Measurements from ENCODE around the gene TUBB3.
"Not testable (repeated sequence)": the region's sequence is repeated elsewhere in the genome, so short reads cannot be mapped to it uniquely, and the experiment has no call there.

Gene TUBB3

GRCh38 chr16:89923640-89924296 is 626 bp downstream of the TUBB3 start:
- Histone ChIP-seq H3K9ac (ENCODE audit: low read length) (peak overlapping the region; percentile 15), H3K36me3 (ENCODE audit: control insufficient read depth, insufficient read depth, low read length) (no peaks in the 10 kb centered on the region), H3K9me3 (ENCODE audit: control insufficient read depth, low read length) (no peaks in the 10 kb centered on the region), H3K4me3 (ENCODE audit: low read length) (no peak overlapping the region), H3K4me1 (ENCODE audit: control insufficient read depth, insufficient read depth, low read length) (peaks cover 38% of the 10 kb centered on the region), H3K27me3 (ENCODE audit: control insufficient read depth, insufficient read depth, low read length) (peaks cover 65% of the 10 kb centered on the region)

- Histone ChIP-seq H3K9ac (ENCODE audit: low read length) (no peak overlapping the region), H3K27me3 (ENCODE audit: control insufficient read depth, insufficient read depth, low read length) (peaks cover 59% of the 10 kb centered on the region), H3K36me3 (ENCODE audit: control insufficient read depth, insufficient read depth, low read length) (no peaks in the 10 kb centered on the region), H3K9me3 (ENCODE audit: control insufficient read depth, low read length) (no peaks in the 10 kb centered on the region), H3K4me1 (ENCODE audit: control insufficient read depth, insufficient read depth, low read length) (peaks cover 37% of the 10 kb centered on the region), H3K4me3 (ENCODE audit: low read length) (no peak overlapping the region)
These were observed 1.3 kb downstream of the TUBB3 start for GRCh38 chr16:89924297-89924924.

- H3K9ac ChIP-seq (ENCODE audit: low read length), result no peak overlapping the region
- H3K9me3 ChIP-seq (ENCODE audit: control insufficient read depth, low read length), result no peaks in the 10 kb centered on the region
- H3K36me3 ChIP-seq (ENCODE audit: control insufficient read depth, insufficient read depth, low read length), result no peaks in the 10 kb centered on the region
- H3K4me1 ChIP-seq (ENCODE audit: control insufficient read depth, insufficient read depth, low read length), result peaks cover 37% of the 10 kb centered on the region
- no peak overlapping the region for H3K4me3 ChIP-seq (ENCODE audit: low read length)
- peaks cover 55% of the 10 kb centered on the region for H3K27me3 ChIP-seq (ENCODE audit: control insufficient read depth, insufficient read depth, low read length)
These were observed 1.8 kb downstream of the TUBB3 start for GRCh38 chr16:89924925-89925307.

GRCh38 chr16:89925596-89926079 is 2.5 kb downstream of the TUBB3 start:
- H3K4me3 ChIP-seq (ENCODE audit: low read length), result peak overlapping the region; percentile 19
- H3K9ac ChIP-seq (ENCODE audit: low read length), result no peak overlapping the region
- peaks cover 49% of the 10 kb centered on the region for H3K27me3 ChIP-seq (ENCODE audit: control insufficient read depth, insufficient read depth, low read length)
- peaks cover 37% of the 10 kb centered on the region for H3K4me1 ChIP-seq (ENCODE audit: control insufficient read depth, insufficient read depth, low read length)
- no peaks in the 10 kb centered on the region for H3K36me3 ChIP-seq (ENCODE audit: control insufficient read depth, insufficient read depth, low read length)
- no peaks in the 10 kb centered on the region for H3K9me3 ChIP-seq (ENCODE audit: control insufficient read depth, low read length)

GRCh38 chr16:89931305-89931896 is 8.3 kb downstream of the TUBB3 start:
- Histone ChIP-seq H3K4me1 (ENCODE audit: control insufficient read depth, insufficient read depth, low read length) (peaks cover 3% of the 10 kb centered on the region), H3K4me3 (ENCODE audit: low read length) (no peak overlapping the region), H3K27me3 (ENCODE audit: control insufficient read depth, insufficient read depth, low read length) (no peaks in the 10 kb centered on the region), H3K36me3 (ENCODE audit: control insufficient read depth, insufficient read depth, low read length) (no peaks in the 10 kb centered on the region), H3K9me3 (ENCODE audit: control insufficient read depth, low read length) (no peaks in the 10 kb centered on the region), H3K9ac (ENCODE audit: low read length) (no peak overlapping the region)

- H3K9ac ChIP-seq (ENCODE audit: low read length), result no peak overlapping the region
- no peaks in the 10 kb centered on the region for H3K9me3 ChIP-seq (ENCODE audit: control insufficient read depth, low read length)
- no peak overlapping the region for H3K4me3 ChIP-seq (ENCODE audit: low read length)
- H3K27me3 ChIP-seq (ENCODE audit: control insufficient read depth, insufficient read depth, low read length), result no peaks in the 10 kb centered on the region
- H3K4me1 ChIP-seq (ENCODE audit: control insufficient read depth, insufficient read depth, low read length), result no peaks in the 10 kb centered on the region
- H3K36me3 ChIP-seq (ENCODE audit: control insufficient read depth, insufficient read depth, low read length), result no peaks in the 10 kb centered on the region
These were observed 8.8 kb downstream of the TUBB3 start for GRCh38 chr16:89931964-89932363.

- not testable (repeated sequence) for H3K36me3 ChIP-seq (ENCODE audit: control insufficient read depth, insufficient read depth, low read length); H3K9me3 ChIP-seq (ENCODE audit: control insufficient read depth, low read length)
These were observed 10.9 kb downstream of the TUBB3 start for GRCh38 chr16:89934019-89934418.

GRCh38 chr16:89934611-89935553 is 11.7 kb downstream of the TUBB3 start:
- no peaks in the 10 kb centered on the region for H3K4me1 ChIP-seq (ENCODE audit: control insufficient read depth, insufficient read depth, low read length)
- H3K9ac ChIP-seq (ENCODE audit: low read length), result no peak overlapping the region
- no peak overlapping the region for H3K4me3 ChIP-seq (ENCODE audit: low read length)
- H3K27me3 ChIP-seq (ENCODE audit: control insufficient read depth, insufficient read depth, low read length), result no peaks in the 10 kb centered on the region
- H3K36me3 ChIP-seq (ENCODE audit: control insufficient read depth, insufficient read depth, low read length), result no peaks in the 10 kb centered on the region
- no peaks in the 10 kb centered on the region for H3K9me3 ChIP-seq (ENCODE audit: control insufficient read depth, low read length)

More at GRCh38 chr16:89934019-89934418, 10.9 kb downstream of the TUBB3 start:
- H3K4me3 ChIP-seq (ENCODE audit: low read length); H3K27me3 ChIP-seq (ENCODE audit: control insufficient read depth, insufficient read depth, low read length); H3K4me1 ChIP-seq (ENCODE audit: control insufficient read depth, insufficient read depth, low read length); H3K9ac ChIP-seq (ENCODE audit: low read length): not testable (repeated sequence)

- H3K9ac ChIP-seq (ENCODE audit: low read length); H3K4me1 ChIP-seq (ENCODE audit: control insufficient read depth, insufficient read depth, low read length); H3K9me3 ChIP-seq (ENCODE audit: control insufficient read depth, low read length); H3K4me3 ChIP-seq (ENCODE audit: low read length); H3K27me3 ChIP-seq (ENCODE audit: control insufficient read depth, insufficient read depth, low read length); H3K36me3 ChIP-seq (ENCODE audit: control insufficient read depth, insufficient read depth, low read length): not testable (repeated sequence)
These were observed 12.5 kb downstream of the TUBB3 start for GRCh38 chr16:89935620-89936019.

GRCh38 chr16:89936034-89936433 is 12.9 kb downstream of the TUBB3 start:
- Histone ChIP-seq H3K36me3 (ENCODE audit: control insufficient read depth, insufficient read depth, low read length) (no peaks in the 10 kb centered on the region), H3K27me3 (ENCODE audit: control insufficient read depth, insufficient read depth, low read length) (no peaks in the 10 kb centered on the region), H3K9me3 (ENCODE audit: control insufficient read depth, low read length) (no peaks in the 10 kb centered on the region), H3K4me1 (ENCODE audit: control insufficient read depth, insufficient read depth, low read length) (no peaks in the 10 kb centered on the region), H3K4me3 (ENCODE audit: low read length) (no peak overlapping the region), H3K9ac (ENCODE audit: low read length) (no peak overlapping the region)

GRCh38 chr16:89936508-89936907 is 13.4 kb downstream of the TUBB3 start:
- Histone ChIP-seq H3K9me3 (ENCODE audit: control insufficient read depth, low read length) (no peaks in the 10 kb centered on the region), H3K9ac (ENCODE audit: low read length) (no peak overlapping the region), H3K4me1 (ENCODE audit: control insufficient read depth, insufficient read depth, low read length) (no peaks in the 10 kb centered on the region), H3K4me3 (ENCODE audit: low read length) (no peak overlapping the region), H3K36me3 (ENCODE audit: control insufficient read depth, insufficient read depth, low read length) (no peaks in the 10 kb centered on the region), H3K27me3 (ENCODE audit: control insufficient read depth, insufficient read depth, low read length) (no peaks in the 10 kb centered on the region)
